Lung (tissue), 12 donors: ENCODE data around the gene ARHGAP32. TPM values are rescaled to one million over a fixed set of nuclear protein-coding genes. Genes with fewer than 3 reads are reported as not detected.

Experiments used
- ATAC-seq: fragments of 200-7000 bp; cut with Tn5 transposase; one replicate; pipeline ENCODE4 v1.9.1; 2020; ENCODE audit warnings: moderate number of reproducible peaks; ENCODE audit not compliant: insufficient read depth, low FRiP score
- DNase-seq, 3 donors: peaks; one replicate each; pipeline ENCODE4 v3.0.0-alpha.2; 2013 to 2017
- H3K27ac ChIP-seq, 2 donors: one replicate each; pipeline ENCODE4 v1.5.1; 2013; ENCODE audit warnings: mild to moderate bottlenecking in 2 of 2, moderate library complexity in 2 of 2, control low read depth in 1 of 2, inconsistent platforms in 1 of 2, low read depth in 1 of 2, low read length in 1 of 2
- H3K27me3 ChIP-seq, 3 donors: one replicate each; pipeline ENCODE4 v1.5.1; 2013; ENCODE audit warnings: low read length in 2 of 3; ENCODE audit not compliant: control insufficient read depth in 3 of 3, insufficient read depth in 3 of 3
- H3K36me3 ChIP-seq, 4 donors: one replicate each; pipeline ENCODE4 v1.5.1; 2013; ENCODE audit warnings: low read length in 4 of 4, mild to moderate bottlenecking in 1 of 4, moderate library complexity in 1 of 4; ENCODE audit not compliant: control insufficient read depth in 4 of 4, insufficient read depth in 4 of 4
- H3K4me1 ChIP-seq, 5 donors: one replicate each; pipeline ENCODE4 v1.5.1; 2013; ENCODE audit warnings: low read length in 5 of 5, mild to moderate bottlenecking in 2 of 5, moderate library complexity in 1 of 5; ENCODE audit not compliant: control insufficient read depth in 5 of 5, insufficient read depth in 5 of 5
- H3K4me3 ChIP-seq: one replicate; pipeline ENCODE4 v1.5.1; 2013; ENCODE audit warnings: mild to moderate bottlenecking, control low read depth, moderate library complexity
- H3K9ac ChIP-seq, 2 donors: one replicate each; pipeline ENCODE4 v1.5.1; 2013; ENCODE audit warnings: low read length in 2 of 2, control low read depth in 1 of 2; ENCODE audit not compliant: insufficient read depth in 1 of 2
- H3K9me3 ChIP-seq, 4 donors: one replicate each; pipeline ENCODE4 v1.5.1; 2013; ENCODE audit warnings: low read length in 3 of 4, mild to moderate bottlenecking in 1 of 4, moderate library complexity in 1 of 4; ENCODE audit not compliant: control insufficient read depth in 4 of 4, insufficient read depth in 3 of 4
- WGBS, 2 donors: extraction: QIAGEN DNeasy Blood & Tissue Kit; methylation state at CpG; one replicate each; pipeline ENCODE4 v1.1.7; 2013; 5-methylcytosine and 5-hydroxymethylcytosine counted together
- polyA plus RNA-seq, 2 donors: library from polyadenylated mRNA; stranded (reverse); fragments of 200-250 nt; gene quantifications; one replicate each; pipeline ENCODE4 v1.2.1, GENCODE V29; 2013
- total RNA-seq, 2 donors: library from RNA; depleted of rRNA in 1 of 2; stranded (reverse); fragments of >200 nt in 1 of 2; gene quantifications; one replicate each; pipeline ENCODE4 v1.2.1, GENCODE V29; 2014 to 2021
- TF ChIP-seq, protein P1 (sequence below): IDR thresholded peaks from 2 replicates; pipeline ENCODE4 v1.5.1; 2012; ENCODE audit warnings: mild to moderate bottlenecking; ENCODE audit errors: control extremely low read depth, extremely low read depth
- donor health status: control.
- donor health status: control.
- donor health status: Bipolar disorder and iron deficiency.
- donor health status: healthy.
- donor health status: DM: yes; HTN: yes; CAD: no.

Gene ARHGAP32
- total and polyA plus RNA-seq, 4 donors = 4.1 to 28.4 (median 17.0) TPM

DNA sequence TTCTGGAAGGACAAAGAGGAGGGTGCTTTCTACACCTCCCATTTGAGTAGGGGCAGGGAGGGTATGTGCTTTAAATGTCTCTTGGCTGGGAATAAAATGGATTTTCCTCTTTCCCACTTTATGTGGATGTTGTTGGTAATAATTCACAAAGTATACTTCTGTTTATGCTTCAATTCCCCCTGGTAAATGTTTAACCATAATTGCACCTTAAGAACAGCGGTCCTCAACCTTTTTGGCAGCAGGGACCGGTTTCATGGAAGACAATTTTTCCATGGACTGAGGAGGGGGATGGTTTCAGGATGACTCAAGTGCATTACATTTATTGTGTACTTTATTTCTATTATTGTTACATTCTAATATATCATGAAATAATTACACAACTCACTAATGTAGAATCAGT is 245.5 kb downstream of the ARHGAP32 start:
- Histone ChIP-seq H3K27ac (no peak overlapping the region), H3K9ac (no peak overlapping the region), H3K4me3 (no peak overlapping the region), H3K36me3 (no peaks in the 10 kb centered on the region), H3K4me1 (peaks cover 0 to 19% (median 0%) of the 10 kb centered on the region in 5 donors), H3K27me3 (no peaks in the 10 kb centered on the region), H3K9me3 (no peaks in the 10 kb centered on the region)
- ATAC-seq = no peak
- no peak for DNase-seq
- 79 to 81% methylated on average over 2 of the region's 2 CpGs for WGBS, 2 donors
- TF ChIP-seq, protein P1, sequence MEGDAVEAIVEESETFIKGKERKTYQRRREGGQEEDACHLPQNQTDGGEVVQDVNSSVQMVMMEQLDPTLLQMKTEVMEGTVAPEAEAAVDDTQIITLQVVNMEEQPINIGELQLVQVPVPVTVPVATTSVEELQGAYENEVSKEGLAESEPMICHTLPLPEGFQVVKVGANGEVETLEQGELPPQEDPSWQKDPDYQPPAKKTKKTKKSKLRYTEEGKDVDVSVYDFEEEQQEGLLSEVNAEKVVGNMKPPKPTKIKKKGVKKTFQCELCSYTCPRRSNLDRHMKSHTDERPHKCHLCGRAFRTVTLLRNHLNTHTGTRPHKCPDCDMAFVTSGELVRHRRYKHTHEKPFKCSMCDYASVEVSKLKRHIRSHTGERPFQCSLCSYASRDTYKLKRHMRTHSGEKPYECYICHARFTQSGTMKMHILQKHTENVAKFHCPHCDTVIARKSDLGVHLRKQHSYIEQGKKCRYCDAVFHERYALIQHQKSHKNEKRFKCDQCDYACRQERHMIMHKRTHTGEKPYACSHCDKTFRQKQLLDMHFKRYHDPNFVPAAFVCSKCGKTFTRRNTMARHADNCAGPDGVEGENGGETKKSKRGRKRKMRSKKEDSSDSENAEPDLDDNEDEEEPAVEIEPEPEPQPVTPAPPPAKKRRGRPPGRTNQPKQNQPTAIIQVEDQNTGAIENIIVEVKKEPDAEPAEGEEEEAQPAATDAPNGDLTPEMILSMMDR = no peak

DNA sequence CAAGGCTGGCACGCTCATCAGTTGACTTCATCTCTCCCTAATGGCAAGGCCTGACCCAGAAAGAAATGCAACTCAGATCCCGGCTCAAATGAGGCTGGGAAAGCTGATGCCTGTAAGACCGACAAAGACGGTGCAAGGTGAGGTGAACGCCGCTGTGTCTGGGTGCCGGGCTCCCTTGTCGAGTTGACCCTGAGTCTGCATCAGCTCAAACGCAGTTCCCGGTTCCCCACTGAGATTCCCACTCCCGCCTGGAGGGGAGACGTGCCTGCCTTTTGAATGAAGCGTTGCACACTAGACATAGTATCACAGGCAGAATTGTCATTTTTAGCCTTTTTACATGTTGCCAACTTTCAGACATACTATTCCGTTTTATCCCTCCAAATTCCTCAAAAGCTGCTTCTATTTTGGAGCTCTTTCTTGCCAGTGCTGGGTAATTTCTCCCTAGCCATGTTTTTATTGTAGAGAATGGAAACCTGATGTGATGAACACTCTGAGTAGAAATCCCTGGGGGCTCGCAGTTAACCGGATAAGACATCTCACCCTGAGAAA is 248.6 kb downstream of the ARHGAP32 start:
- Histone ChIP-seq H3K27me3 (no peaks in the 10 kb centered on the region), H3K36me3 (no peaks in the 10 kb centered on the region), H3K9ac (no peak overlapping the region), H3K4me3 (no peak overlapping the region), H3K27ac (no peak overlapping the region), H3K4me1 (peaks cover 0 to 19% (median 0%) of the 10 kb centered on the region in 5 donors), H3K9me3 (no peaks in the 10 kb centered on the region)
- no peak for ATAC-seq
- 85 to 90% methylated on average over 16 of the region's 16 CpGs for WGBS, 2 donors
- no peak for DNase-seq
- TF ChIP-seq, protein P1 = no peak

DNA sequence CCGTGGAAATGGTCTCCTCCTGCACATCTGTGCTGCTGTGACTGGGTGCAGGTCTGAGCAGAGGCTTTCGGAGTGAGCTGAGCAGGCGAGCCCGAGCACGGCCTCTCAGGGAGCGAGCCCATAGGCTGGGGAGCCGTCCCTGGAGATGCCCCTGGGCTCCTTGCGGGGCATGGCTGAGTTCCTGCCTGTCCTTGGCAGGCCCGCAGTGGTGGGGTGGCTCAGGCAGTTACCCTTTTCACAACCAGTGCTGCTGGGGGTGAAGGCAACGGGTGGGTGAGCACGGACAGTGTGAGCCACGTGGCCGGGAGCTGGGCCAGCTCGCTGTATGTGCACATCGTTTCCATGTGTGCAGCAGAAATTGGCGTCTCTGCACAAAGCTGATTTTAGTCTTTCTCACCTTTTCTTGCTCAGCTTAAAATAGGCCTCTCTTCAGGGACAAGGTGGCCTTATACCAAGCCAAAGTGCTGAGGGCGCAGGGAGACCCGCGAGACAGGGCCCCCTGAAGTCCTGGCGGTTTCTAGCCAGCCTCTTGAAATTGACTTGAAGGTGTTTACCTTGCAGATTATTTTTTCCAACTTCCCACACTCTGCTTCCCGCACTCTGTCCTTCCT is 249.2 kb downstream of the ARHGAP32 start, which contains the start of gene TP53AIP1:
Gene TP53AIP1, minus strand, starts transcription at position 55 of the 611 bp plus-strand sequence. CDS start 5,053 bp downstream, outside the sequence.
- H3K27me3 ChIP-seq = no peaks in the 10 kb centered on the region
- WGBS, 2 donors = 84 to 95% methylated on average over 21 of the region's 21 CpGs
- no peaks in the 10 kb centered on the region for H3K36me3 ChIP-seq
- TF ChIP-seq, protein P1 = no peak
- DNase-seq (peak in 1 of 3 donors; percentile 32), ATAC-seq (no peak)
- no peaks in the 10 kb centered on the region for H3K9me3 ChIP-seq
- peaks cover 0 to 19% (median 0%) of the 10 kb centered on the region in 5 donors for H3K4me1 ChIP-seq
- H3K4me3 ChIP-seq = no peak within 1 kb of the TSS
- no peak within 1 kb of the TSS for H3K27ac ChIP-seq
- H3K9ac ChIP-seq = no peak within 1 kb of the TSS
